ENCODE results near the gene TEX26. TPM values are rescaled to one million over a fixed set of nuclear protein-coding genes. Genes with fewer than 3 reads are reported as not detected.

The TEX26 gene
- total RNA-seq, 4 donors from 2014 or later = not detected

- intact Hi-C loops (cut with DNase I) = no loop called here
- DNase-seq = no peak
- Histone ChIP-seq H3K9me3 (no peaks in the 10 kb centered on the region), H3K27me3 (no peaks in the 10 kb centered on the region), H3K36me3 (no peaks in the 10 kb centered on the region), H3K4me1 (no peaks in the 10 kb centered on the region), H3K27ac (no peak overlapping the region), H3K4me3 (no peak overlapping the region)
- WGBS, 2 donors = 35 to 49% methylated on average over 5 of the region's 5 CpGs
- TF ChIP-seq CTCF (IDR thresholded peaks at IDR 0.05) (no peak), POLR2A (IDR thresholded peaks at IDR 0.05) (no peak)
Measured at GRCh38 chr13:31009166-31009565, 76.7 kb downstream of the TEX26 start.

- Histone ChIP-seq H3K4me3 (no peak overlapping the region), H3K27me3 (no peaks in the 10 kb centered on the region), H3K27ac (no peak overlapping the region), H3K9me3 (no peaks in the 10 kb centered on the region), H3K36me3 (no peaks in the 10 kb centered on the region), H3K4me1 (no peaks in the 10 kb centered on the region)
- no peak for DNase-seq
- intact Hi-C loops (cut with DNase I) = no loop called here
- 91% methylated on average over 2 of the region's 2 CpGs for WGBS, 2 donors
- no peak for TF ChIP-seq POLR2A (IDR thresholded peaks at IDR 0.05)
Measured at GRCh38 chr13:31010296-31010695, 77.8 kb downstream of the TEX26 start.

GRCh38 chr13:31011193-31011860, 78.9 kb downstream of the TEX26 start:
- no peak for DNase-seq
- Histone ChIP-seq H3K27ac (no peak overlapping the region), H3K27me3 (no peaks in the 10 kb centered on the region), H3K9me3 (no peaks in the 10 kb centered on the region), H3K36me3 (no peaks in the 10 kb centered on the region), H3K4me3 (no peak overlapping the region), H3K4me1 (no peaks in the 10 kb centered on the region)
- WGBS, 2 donors = 58 to 68% methylated on average over 5 of the region's 5 CpGs
- intact Hi-C loops (cut with DNase I) = no loop called here
- TF ChIP-seq CTCF (IDR thresholded peaks at IDR 0.05) = no peak
- TF ChIP-seq POLR2A (IDR thresholded peaks at IDR 0.05) = no peak

- TF ChIP-seq POLR2A (IDR thresholded peaks at IDR 0.05) = no peak
- no peak for TF ChIP-seq CTCF (IDR thresholded peaks at IDR 0.05)
- H3K27ac ChIP-seq = no peak overlapping the region
- no peaks in the 10 kb centered on the region for H3K36me3 ChIP-seq
- DNase-seq = no peak
- no peaks in the 10 kb centered on the region for H3K27me3 ChIP-seq
- 75 to 80% methylated on average over 7 of the region's 7 CpGs for WGBS, 2 donors
- intact Hi-C loops (cut with DNase I) = no loop called here
- no peak overlapping the region for H3K4me3 ChIP-seq
- no peaks in the 10 kb centered on the region for H3K4me1 ChIP-seq
- no peaks in the 10 kb centered on the region for H3K9me3 ChIP-seq
Measured at GRCh38 chr13:31011901-31012654, 79.6 kb downstream of the TEX26 start.

- no peaks in the 10 kb centered on the region for H3K9me3 ChIP-seq
- TF ChIP-seq CTCF (IDR thresholded peaks at IDR 0.05) (peak in 2 of 6 experiments; percentile 8 to 32), POLR2A (IDR thresholded peaks at IDR 0.05) (no peak)
- no peak for DNase-seq
- no peaks in the 10 kb centered on the region for H3K4me1 ChIP-seq
- H3K27me3 ChIP-seq = no peaks in the 10 kb centered on the region
- intact Hi-C loops (cut with DNase I) = no loop called here
- H3K36me3 ChIP-seq = no peaks in the 10 kb centered on the region
- H3K4me3 ChIP-seq = no peak overlapping the region
- WGBS, 2 donors = 65 to 67% methylated on average over 2 of the region's 2 CpGs
- no peak overlapping the region for H3K27ac ChIP-seq
Measured at GRCh38 chr13:31012655-31013024, 80.2 kb downstream of the TEX26 start.
